IMR-90 (cell line): Measurements from ENCODE around the gene PMEPA1. TPM values are rescaled to one million over a fixed set of nuclear protein-coding genes. Genes with fewer than 3 reads are reported as not detected.

ENCODE experiments used
- ATAC-seq: fragments of 200-7000 bp; cut with Tn5 transposase; 2 replicates; pipeline ENCODE4 v1.9.1; 2020; ENCODE audit warnings: low read depth, mild to moderate bottlenecking, moderate library complexity
- BruUV-seq: library from RNA; stranded (reverse); fragments of 400-500 nt; replicated peaks from 2 replicates; lab custom pipeline; 2021; lab: Mats Ljungman, UMichigan
- CTCF ChIA-PET: fragments of 300-600 bp; formaldehyde crosslinking; extraction: SDS; loops from one replicate; lab custom pipeline; 2021; ENCODE audit warnings: antibody characterized with exemption; lab: Yijun Ruan, JAX
- POLR2A ChIA-PET: fragments of 300-600 bp; sonication (Branson Sonifier 250); formaldehyde crosslinking; loops from one replicate; lab custom pipeline; 2022; ENCODE audit warnings: antibody characterized with exemption; ENCODE audit not compliant: unreplicated experiment; lab: Charles Lee
- DNase-seq: peaks from one replicate; pipeline ENCODE4 v3.0.0; 2013
- H2AFZ ChIP-seq: replicated peaks from 2 replicates; pipeline ENCODE3; 2013; ENCODE audit warnings: low read length, mild to moderate bottlenecking; ENCODE audit not compliant: poor library complexity
- H2AK5ac ChIP-seq: 2 replicates; pipeline ENCODE4 v1.6.1; 2013; ENCODE audit warnings: low read depth, low read length, inconsistent platforms
- H2AK9ac ChIP-seq: replicated peaks from 2 replicates; pipeline ENCODE3; 2013; ENCODE audit warnings: mild to moderate bottlenecking, low read depth, low read length, moderate library complexity; ENCODE audit not compliant: poor library complexity
- H2BK120ac ChIP-seq: 2 replicates; pipeline ENCODE4 v1.6.1; 2013; ENCODE audit warnings: low read depth, low read length, inconsistent platforms
- H2BK15ac ChIP-seq: 3 replicates; pipeline ENCODE4 v1.6.1; 2013; ENCODE audit warnings: low read depth, low read length, inconsistent platforms
- H2BK20ac ChIP-seq: 2 replicates; pipeline ENCODE4 v1.6.1; 2013; ENCODE audit warnings: low read depth, mild to moderate bottlenecking, inconsistent platforms, low read length, moderate library complexity
- H2BK5ac ChIP-seq: 2 replicates; pipeline ENCODE4 v1.6.1; 2013; ENCODE audit warnings: mild to moderate bottlenecking, low read depth, low read length, inconsistent platforms; ENCODE audit not compliant: poor library complexity, severe bottlenecking
- H3K14ac ChIP-seq: replicated peaks from 2 replicates; pipeline ENCODE4 v1.6.1; 2013; ENCODE audit warnings: low read depth, low read length, inconsistent platforms
- H3K18ac ChIP-seq: 2 replicates; pipeline ENCODE4 v1.6.1; 2013; ENCODE audit warnings: low read depth, low read length, control low read depth
- H3K23ac ChIP-seq: 2 replicates; pipeline ENCODE4 v1.6.1; 2013; ENCODE audit warnings: low read depth, low read length, inconsistent platforms
- H3K27ac ChIP-seq: 2 replicates; pipeline ENCODE4 v1.5.1; 2013; ENCODE audit warnings: mild to moderate bottlenecking, control low read depth, low read length; ENCODE audit not compliant: insufficient read depth
- H3K27me3 ChIP-seq: 2 replicates; pipeline ENCODE4 v1.6.1; 2013; ENCODE audit warnings: low read length; ENCODE audit not compliant: control insufficient read depth, insufficient read depth
- H3K36me3 ChIP-seq: 2 replicates; pipeline ENCODE4 v1.6.1; 2013; ENCODE audit warnings: low read length, mixed read lengths; ENCODE audit not compliant: control insufficient read depth, insufficient read depth
- H3K4ac ChIP-seq: 2 replicates; pipeline ENCODE4 v1.6.1; 2013; ENCODE audit warnings: low read depth, low read length, inconsistent platforms
- H3K4me1 ChIP-seq: 2 replicates; pipeline ENCODE4 v1.6.1; 2013; ENCODE audit warnings: low read length, mixed read lengths; ENCODE audit not compliant: control insufficient read depth, insufficient read depth
- H3K4me2 ChIP-seq: 2 replicates; pipeline ENCODE4 v1.6.1; 2013; ENCODE audit warnings: low read depth, mild to moderate bottlenecking, control low read depth, low read length, moderate library complexity
- H3K4me3 ChIP-seq: 2 replicates; pipeline ENCODE4 v1.5.1; 2013; ENCODE audit warnings: low read depth, mild to moderate bottlenecking, control low read depth, low read length, moderate library complexity; ENCODE audit not compliant: insufficient read depth
- H3K56ac ChIP-seq: 2 replicates; pipeline ENCODE4 v1.6.1; 2013; ENCODE audit warnings: low read length, inconsistent platforms; ENCODE audit not compliant: insufficient read depth; ENCODE audit errors: extremely low read depth
- H3K79me1 ChIP-seq, 2 experiments: 2 replicates each; pipeline ENCODE4 v1.6.1; 2013; ENCODE audit warnings: low read length in 2 of 2, inconsistent platforms in 1 of 2, low read depth in 1 of 2
- H3K9ac ChIP-seq: 2 replicates; pipeline ENCODE4 v1.6.1; 2013; ENCODE audit warnings: low read depth, low read length, control low read depth
- H3K9me1 ChIP-seq: 2 replicates; pipeline ENCODE4 v1.6.1; 2013; ENCODE audit warnings: low read length, inconsistent platforms; ENCODE audit not compliant: insufficient read depth
- H3K9me3 ChIP-seq: 2 replicates; pipeline ENCODE4 v1.6.1; 2013; ENCODE audit warnings: low read length; ENCODE audit not compliant: control insufficient read depth, insufficient read depth
- H4K20me1 ChIP-seq: 2 replicates; pipeline ENCODE4 v1.6.1; 2013; ENCODE audit warnings: low read length, inconsistent platforms; ENCODE audit not compliant: insufficient read depth
- H4K5ac ChIP-seq: 2 replicates; pipeline ENCODE4 v1.6.1; 2013; ENCODE audit warnings: mild to moderate bottlenecking, low read depth, low read length, control low read depth
- H4K8ac ChIP-seq, 2 experiments: 2 replicates each; pipeline ENCODE4 v1.6.1; 2013; ENCODE audit warnings: low read depth in 2 of 2, low read length in 2 of 2, control low read depth in 1 of 2, inconsistent platforms in 1 of 2
- H4K91ac ChIP-seq: 2 replicates; pipeline ENCODE4 v1.6.1; 2013; ENCODE audit warnings: low read depth, low read length, inconsistent platforms; ENCODE audit not compliant: insufficient read depth
- BHLHE40 ChIP-seq: fragments of 150-350 bp; IDR thresholded peaks from 2 replicates; pipeline ENCODE4 v1.6.1; 2016; ENCODE audit warnings: mild to moderate bottlenecking, low read depth, low read length
- CEBPB ChIP-seq: IDR thresholded peaks from 2 replicates; pipeline ENCODE4 v1.6.1; 2012; ENCODE audit warnings: low read depth, low read length, improper control_type of control experiment
- CHD1 ChIP-seq: IDR thresholded peaks from 2 replicates; pipeline ENCODE4 v1.6.1; 2012; ENCODE audit warnings: low read depth, low read length, improper control_type of control experiment
- ELK1 ChIP-seq: fragments of 150-350 bp; IDR thresholded peaks from 2 replicates; pipeline ENCODE4 v1.6.1; 2016; ENCODE audit warnings: low read depth, mild to moderate bottlenecking, low read length, moderate library complexity, borderline replicate concordance
- FOS ChIP-seq: fragments of 150-350 bp; IDR thresholded peaks from 2 replicates; pipeline ENCODE4 v1.6.1; 2016; ENCODE audit warnings: low read depth, low read length
- MAFK ChIP-seq: IDR thresholded peaks from 2 replicates; pipeline ENCODE4 v1.6.1; 2012; ENCODE audit warnings: low read depth, low read length, improper control_type of control experiment
- MAZ ChIP-seq: IDR thresholded peaks from 2 replicates; pipeline ENCODE4 v1.6.1; 2012; ENCODE audit warnings: low read depth, mild to moderate bottlenecking, low read length, improper control_type of control experiment, moderate library complexity, borderline replicate concordance
- MXI1 ChIP-seq: IDR thresholded peaks from 2 replicates; pipeline ENCODE4 v1.6.1; 2012; ENCODE audit warnings: low read depth, mild to moderate bottlenecking, low read length, moderate library complexity, borderline replicate concordance
- POLR2A ChIP-seq: IDR thresholded peaks from 2 replicates; pipeline ENCODE4 v1.6.1; 2012; ENCODE audit warnings: mild to moderate bottlenecking, low read depth, low read length
- RAD21 ChIP-seq: IDR thresholded peaks from 2 replicates; pipeline ENCODE4 v1.6.1; 2012; ENCODE audit warnings: low read length, improper control_type of control experiment
- RFX5 ChIP-seq: IDR thresholded peaks from 2 replicates; pipeline ENCODE4 v1.8.0; 2012; ENCODE audit warnings: low read depth, mild to moderate bottlenecking, low read length, moderate library complexity
- SMC3 ChIP-seq: fragments of 150-350 bp; IDR thresholded peaks from 2 replicates; pipeline ENCODE4 v1.6.1; 2016; ENCODE audit warnings: low read depth, mild to moderate bottlenecking, antibody characterized with exemption, low read length, moderate library complexity
- WGBS, 2 experiments: methylation state at CpG; one replicate each; pipeline versions ENCODE4 v1.1.5 to v1.1.7; 2013; ENCODE audit warnings: missing lambda C conversion rate in 2 of 2; ENCODE audit not compliant: insufficient read length in 1 of 2; ENCODE audit errors: extremely low coverage in 2 of 2; 5-methylcytosine and 5-hydroxymethylcytosine counted together
- dilution Hi-C: fragments of 300-500 bp; cut with HindIII; formaldehyde crosslinking; loops from one replicate; pipeline ENCODE4 v1.14.3; 2018; ENCODE audit warnings: low sequenced_read_pairs; ENCODE audit not compliant: unreplicated experiment
- in situ Hi-C: fragments of 300-500 bp; cut with MboI; formaldehyde crosslinking; loops from 3 replicates; pipeline ENCODE4 v1.14.3; 2019; ENCODE audit warnings: low sequenced_read_pairs, inconsistent platforms, mixed read lengths
- intact Hi-C: fragments of 100-400 bp; cut with micrococcal nuclease; formaldehyde crosslinking; loops from 2 replicates; pipeline ENCODE4 v1.10.0; 2022
- polyA plus RNA-seq, 3 experiments: library from polyadenylated mRNA; depleted of rRNA; stranded (reverse); fragments of >200 nt; gene quantifications; 2 replicates each; pipeline ENCODE4 v1.2.3, GENCODE V29; 2012; ENCODE audit warnings: low replicate concordance in 1 of 3
- total RNA-seq: library from RNA; depleted of rRNA; stranded (reverse); fragments of >200 nt; gene quantifications from 2 replicates; pipeline ENCODE4 v1.2.3, GENCODE V29; 2012
- TF ChIP-seq, protein P1 (sequence below): fragments of 150-350 bp; IDR thresholded peaks from 2 replicates; pipeline ENCODE4 v1.6.1; 2017; ENCODE audit warnings: mild to moderate bottlenecking, antibody characterized with exemption, low read length, low read depth
- TF ChIP-seq, protein P2 (sequence below): conservative IDR thresholded peaks from 2 replicates; pipeline ENCODE4 v1.5.1; 2012; ENCODE audit warnings: mild to moderate bottlenecking, low read depth, low read length, improper control_type of control experiment

The PMEPA1 gene
- total and polyA plus RNA-seq, 2 of the 4 experiments (the other 2 are of a cell fraction): 2.0 to 6.9 TPM

GRCh38 chr20:57683881-57684807 lies 25.7 kb downstream of the PMEPA1 start:
- Histone ChIP-seq H3K9me1 (no peaks in the 10 kb centered on the region; the same call in 1 of the 2 replicates), H3K4ac (no peak overlapping the region), H3K9ac (no peak overlapping the region), H3K36me3 (no peaks in the 10 kb centered on the region), H3K27ac (no peak overlapping the region), H3K18ac (no peak overlapping the region), H3K23ac (no peak overlapping the region), H2BK120ac (no peak overlapping the region), H4K20me1 (peaks cover 62% of the 10 kb centered on the region), H4K8ac (no peak overlapping the region), H3K14ac (no peak overlapping the region), H3K27me3 (no peaks in the 10 kb centered on the region), H3K4me3 (no peak overlapping the region), H2BK15ac (no peak overlapping the region), H4K5ac (no peak overlapping the region), H3K56ac (no peak overlapping the region), H3K9me3 (no peaks in the 10 kb centered on the region), H3K4me1 (no peaks in the 10 kb centered on the region), H4K91ac (no peak overlapping the region), H3K4me2 (no peak overlapping the region), H2AFZ (no peak overlapping the region), H2BK20ac (no peak overlapping the region), H3K79me1 (peaks cover 8 to 18% of the 10 kb centered on the region in 2 experiments; a peak in 3 of 4 replicates), H2AK5ac (no peak overlapping the region), H2BK5ac (no peak overlapping the region), H2AK9ac (no peak overlapping the region)
- BruUV-seq: no TSS peak
- dilution Hi-C loops: no loop called here
- in situ Hi-C loops: loop anchor here (25.0 kb wide), 1 partner anchor 1353 kb away; the partner anchor contains the start of genes ATP5F1E and PRELID3B
- intact Hi-C loops: no loop called here
- ChIA-PET CTCF (no interaction called here), POLR2A (no interaction called here)
- no peak for ATAC-seq
- 91% methylated on average over 4 of the region's 26 CpGs; no CpG with 5 or more reads in 1 of the 2 experiments for WGBS, 2 experiments
- DNase-seq: no peak
- TF ChIP-seq FOS: no peak
- no peak for TF ChIP-seq BHLHE40
- no peak for TF ChIP-seq POLR2A
- no peak for TF ChIP-seq CEBPB
- TF ChIP-seq RAD21: no peak
- TF ChIP-seq RFX5: no peak
- no peak for TF ChIP-seq MXI1
- TF ChIP-seq, protein P1, sequence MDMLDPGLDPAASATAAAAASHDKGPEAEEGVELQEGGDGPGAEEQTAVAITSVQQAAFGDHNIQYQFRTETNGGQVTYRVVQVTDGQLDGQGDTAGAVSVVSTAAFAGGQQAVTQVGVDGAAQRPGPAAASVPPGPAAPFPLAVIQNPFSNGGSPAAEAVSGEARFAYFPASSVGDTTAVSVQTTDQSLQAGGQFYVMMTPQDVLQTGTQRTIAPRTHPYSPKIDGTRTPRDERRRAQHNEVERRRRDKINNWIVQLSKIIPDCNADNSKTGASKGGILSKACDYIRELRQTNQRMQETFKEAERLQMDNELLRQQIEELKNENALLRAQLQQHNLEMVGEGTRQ: no peak
- no peak for TF ChIP-seq ELK1
- no peak for TF ChIP-seq MAZ
- TF ChIP-seq, protein P2, sequence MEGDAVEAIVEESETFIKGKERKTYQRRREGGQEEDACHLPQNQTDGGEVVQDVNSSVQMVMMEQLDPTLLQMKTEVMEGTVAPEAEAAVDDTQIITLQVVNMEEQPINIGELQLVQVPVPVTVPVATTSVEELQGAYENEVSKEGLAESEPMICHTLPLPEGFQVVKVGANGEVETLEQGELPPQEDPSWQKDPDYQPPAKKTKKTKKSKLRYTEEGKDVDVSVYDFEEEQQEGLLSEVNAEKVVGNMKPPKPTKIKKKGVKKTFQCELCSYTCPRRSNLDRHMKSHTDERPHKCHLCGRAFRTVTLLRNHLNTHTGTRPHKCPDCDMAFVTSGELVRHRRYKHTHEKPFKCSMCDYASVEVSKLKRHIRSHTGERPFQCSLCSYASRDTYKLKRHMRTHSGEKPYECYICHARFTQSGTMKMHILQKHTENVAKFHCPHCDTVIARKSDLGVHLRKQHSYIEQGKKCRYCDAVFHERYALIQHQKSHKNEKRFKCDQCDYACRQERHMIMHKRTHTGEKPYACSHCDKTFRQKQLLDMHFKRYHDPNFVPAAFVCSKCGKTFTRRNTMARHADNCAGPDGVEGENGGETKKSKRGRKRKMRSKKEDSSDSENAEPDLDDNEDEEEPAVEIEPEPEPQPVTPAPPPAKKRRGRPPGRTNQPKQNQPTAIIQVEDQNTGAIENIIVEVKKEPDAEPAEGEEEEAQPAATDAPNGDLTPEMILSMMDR: no peak
- TF ChIP-seq MAFK: no peak
- TF ChIP-seq CHD1: no peak
- TF ChIP-seq SMC3: no peak
